Hepatocyte (in vitro differentiated cells): ENCODE data around the gene TOX2. TPM values are rescaled to one million over a fixed set of nuclear protein-coding genes. Genes with fewer than 3 reads are reported as not detected.

Experiments used
- DNase-seq: peaks from one replicate; pipeline ENCODE4 v3.0.0-alpha.2; 2016; ENCODE audit warnings: low spot score
- H2AFZ ChIP-seq: fragments of 200-600 bp; sonication (generic); 2 replicates; pipeline ENCODE4 v1.6.0; 2016; ENCODE audit warnings: antibody characterized with exemption, mild to moderate bottlenecking
- H3K27ac ChIP-seq: fragments of 200-600 bp; sonication (generic); 2 replicates; pipeline ENCODE4 v1.5.1; 2016; ENCODE audit warnings: mild to moderate bottlenecking
- H3K27me3 ChIP-seq: fragments of 200-600 bp; sonication (generic); 2 replicates; pipeline ENCODE4 v1.6.1; 2016
- H3K36me3 ChIP-seq: fragments of 200-600 bp; sonication (generic); replicated peaks from 2 replicates; pipeline ENCODE4 v1.5.1; 2016; ENCODE audit warnings: low read depth; ENCODE audit not compliant: insufficient read depth
- H3K4me1 ChIP-seq: fragments of 200-600 bp; sonication (generic); 2 replicates; pipeline ENCODE4 v1.5.1; 2016; ENCODE audit warnings: mild to moderate bottlenecking, moderate library complexity; ENCODE audit not compliant: insufficient read depth
- H3K4me2 ChIP-seq: fragments of 200-600 bp; sonication (generic); 2 replicates; pipeline ENCODE4 v1.6.0; 2016
- H3K4me3 ChIP-seq: fragments of 200-600 bp; sonication (generic); 2 replicates; pipeline ENCODE4 v1.5.1; 2016; ENCODE audit warnings: mild to moderate bottlenecking
- H3K79me2 ChIP-seq: fragments of 200-600 bp; sonication (generic); 2 replicates; pipeline ENCODE4 v1.6.0; 2017; ENCODE audit warnings: mild to moderate bottlenecking
- H3K9me2 ChIP-seq: fragments of 200-600 bp; sonication (generic); replicated peaks from 2 replicates; pipeline ENCODE4 v1.6.0; 2017; ENCODE audit warnings: mild to moderate bottlenecking; ENCODE audit not compliant: insufficient read depth
- H3K9me3 ChIP-seq: fragments of 200-600 bp; sonication (generic); 2 replicates; pipeline ENCODE4 v1.5.1; 2016; ENCODE audit warnings: low read depth, mild to moderate bottlenecking
- H4K20me1 ChIP-seq: fragments of 200-600 bp; sonication (generic); 2 replicates; pipeline ENCODE4 v1.6.0; 2016; ENCODE audit warnings: mild to moderate bottlenecking; ENCODE audit not compliant: insufficient read depth, poor library complexity, severe bottlenecking
- EZH2 ChIP-seq: fragments of 200-600 bp; sonication (generic); IDR thresholded peaks from 2 replicates; pipeline ENCODE4 v1.6.1; 2016; ENCODE audit warnings: antibody characterized with exemption, mild to moderate bottlenecking, borderline replicate concordance
- EZH2phosphoT487 ChIP-seq: fragments of 200-600 bp; sonication (generic); IDR thresholded peaks from one replicate; pipeline ENCODE4 v1.6.1; 2018; ENCODE audit warnings: antibody characterized with exemption, mild to moderate bottlenecking, low read depth, moderate library complexity; ENCODE audit not compliant: unreplicated experiment, severe bottlenecking
- WGBS: methylation state at CpG from one replicate; pipeline ENCODE4 v1.1.6; 2016; ENCODE audit warnings: low lambda C conversion rate; ENCODE audit errors: missing lambda C conversion rate; 5-methylcytosine and 5-hydroxymethylcytosine counted together
- polyA plus RNA-seq: library from polyadenylated mRNA; unstranded; fragments of >200 nt; fragmentation: Nextera tagmentation; extraction: Ambion mirVana; gene quantifications from 2 replicates; pipeline ENCODE4 v1.2.1, GENCODE V29; 2016
- total RNA-seq: library from RNA; depleted of rRNA; stranded (reverse); fragments of >200 nt; gene quantifications from 2 replicates; pipeline ENCODE4 v1.2.3, GENCODE V29; 2014
- TF ChIP-seq, protein P1 (sequence below): fragments of 200-600 bp; sonication (generic); IDR thresholded peaks from 2 replicates; pipeline ENCODE4 v1.5.1; 2016; ENCODE audit warnings: antibody characterized with exemption, mild to moderate bottlenecking; ENCODE audit not compliant: poor library complexity

TOX2 gene
- total and polyA plus RNA-seq, 2 experiments from 2014 or later, result 0.87 to 12.1 TPM

DNA sequence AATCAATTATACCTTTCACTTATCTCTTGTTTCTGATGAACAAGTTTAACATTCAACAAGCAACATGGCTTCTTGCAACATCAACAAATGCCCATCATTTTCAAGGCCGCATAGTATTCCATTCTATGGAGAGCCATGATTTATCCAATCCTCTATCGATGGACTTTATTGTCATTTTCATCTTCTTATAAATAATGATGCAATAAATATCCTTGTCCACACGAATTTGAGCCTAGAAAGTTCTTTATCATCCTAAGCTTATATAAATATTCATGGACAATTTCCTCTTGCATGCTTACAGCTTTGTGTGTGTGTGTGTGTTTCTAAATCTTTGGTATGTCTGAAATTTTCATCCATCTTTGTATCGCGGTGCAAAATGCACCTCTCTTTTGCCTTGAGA lies 29.1 kb downstream of the TOX2 start:
- no peaks in the 10 kb centered on the region for H3K79me2 ChIP-seq
- no peak overlapping the region for H3K4me2 ChIP-seq
- no peak overlapping the region for H3K4me3 ChIP-seq
- TF ChIP-seq, protein P1, sequence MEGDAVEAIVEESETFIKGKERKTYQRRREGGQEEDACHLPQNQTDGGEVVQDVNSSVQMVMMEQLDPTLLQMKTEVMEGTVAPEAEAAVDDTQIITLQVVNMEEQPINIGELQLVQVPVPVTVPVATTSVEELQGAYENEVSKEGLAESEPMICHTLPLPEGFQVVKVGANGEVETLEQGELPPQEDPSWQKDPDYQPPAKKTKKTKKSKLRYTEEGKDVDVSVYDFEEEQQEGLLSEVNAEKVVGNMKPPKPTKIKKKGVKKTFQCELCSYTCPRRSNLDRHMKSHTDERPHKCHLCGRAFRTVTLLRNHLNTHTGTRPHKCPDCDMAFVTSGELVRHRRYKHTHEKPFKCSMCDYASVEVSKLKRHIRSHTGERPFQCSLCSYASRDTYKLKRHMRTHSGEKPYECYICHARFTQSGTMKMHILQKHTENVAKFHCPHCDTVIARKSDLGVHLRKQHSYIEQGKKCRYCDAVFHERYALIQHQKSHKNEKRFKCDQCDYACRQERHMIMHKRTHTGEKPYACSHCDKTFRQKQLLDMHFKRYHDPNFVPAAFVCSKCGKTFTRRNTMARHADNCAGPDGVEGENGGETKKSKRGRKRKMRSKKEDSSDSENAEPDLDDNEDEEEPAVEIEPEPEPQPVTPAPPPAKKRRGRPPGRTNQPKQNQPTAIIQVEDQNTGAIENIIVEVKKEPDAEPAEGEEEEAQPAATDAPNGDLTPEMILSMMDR, result no peak
- no peak for TF ChIP-seq EZH2
- no peak for TF ChIP-seq EZH2phosphoT487
- no peak overlapping the region for H3K27ac ChIP-seq
- no peaks in the 10 kb centered on the region for H3K36me3 ChIP-seq
- no peaks in the 10 kb centered on the region for H4K20me1 ChIP-seq
- H3K4me1 ChIP-seq, result peaks cover 8% of the 10 kb centered on the region
- H3K9me2 ChIP-seq, result no peaks in the 10 kb centered on the region
- H3K9me3 ChIP-seq, result no peaks in the 10 kb centered on the region
- 86% methylated on average over 5 of the region's 5 CpGs for WGBS
- no peak overlapping the region for H2AFZ ChIP-seq
- DNase-seq, result no peak
- no peaks in the 10 kb centered on the region for H3K27me3 ChIP-seq

DNA sequence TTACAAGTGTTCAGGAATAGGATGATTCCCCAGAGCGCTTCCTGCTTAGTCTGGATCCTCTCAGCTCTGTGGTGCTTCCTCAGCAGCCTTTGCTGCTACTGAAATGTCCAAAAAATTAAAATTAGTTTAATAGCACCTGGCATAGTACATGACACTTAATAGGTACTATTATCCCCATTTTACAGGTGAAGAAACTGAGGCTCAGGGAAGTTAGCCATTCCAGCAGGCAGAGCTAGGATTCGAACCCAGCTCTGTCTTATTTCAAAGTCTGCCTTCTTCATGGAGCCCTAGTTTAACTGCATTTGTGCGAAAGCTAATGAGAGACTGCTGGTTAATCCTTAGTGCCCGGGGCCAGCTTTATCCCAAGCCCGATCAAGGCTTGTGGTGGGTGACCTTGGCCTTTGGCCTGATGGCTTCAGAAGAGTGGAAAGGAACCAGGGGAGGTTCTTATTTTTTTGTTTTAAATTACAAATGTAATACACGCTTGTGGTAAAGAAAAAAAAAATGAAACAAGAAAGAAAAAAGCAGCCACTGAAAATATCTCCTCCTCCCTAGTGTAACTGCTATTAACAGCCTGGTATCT lies 30.1 kb downstream of the TOX2 start:
- TF ChIP-seq, protein P1, result no peak
- TF ChIP-seq EZH2, result no peak
- no peak for TF ChIP-seq EZH2phosphoT487
- Histone ChIP-seq H3K4me3 (no peak overlapping the region), H3K27me3 (no peaks in the 10 kb centered on the region), H3K4me1 (peaks cover 4% of the 10 kb centered on the region), H3K36me3 (no peaks in the 10 kb centered on the region), H3K79me2 (no peaks in the 10 kb centered on the region), H3K4me2 (no peak overlapping the region), H4K20me1 (no peaks in the 10 kb centered on the region), H2AFZ (no peak overlapping the region), H3K9me2 (no peaks in the 10 kb centered on the region), H3K27ac (no peak overlapping the region), H3K9me3 (no peaks in the 10 kb centered on the region)
- 86% methylated on average over 6 of the region's 6 CpGs for WGBS
- no peak for DNase-seq

DNA sequence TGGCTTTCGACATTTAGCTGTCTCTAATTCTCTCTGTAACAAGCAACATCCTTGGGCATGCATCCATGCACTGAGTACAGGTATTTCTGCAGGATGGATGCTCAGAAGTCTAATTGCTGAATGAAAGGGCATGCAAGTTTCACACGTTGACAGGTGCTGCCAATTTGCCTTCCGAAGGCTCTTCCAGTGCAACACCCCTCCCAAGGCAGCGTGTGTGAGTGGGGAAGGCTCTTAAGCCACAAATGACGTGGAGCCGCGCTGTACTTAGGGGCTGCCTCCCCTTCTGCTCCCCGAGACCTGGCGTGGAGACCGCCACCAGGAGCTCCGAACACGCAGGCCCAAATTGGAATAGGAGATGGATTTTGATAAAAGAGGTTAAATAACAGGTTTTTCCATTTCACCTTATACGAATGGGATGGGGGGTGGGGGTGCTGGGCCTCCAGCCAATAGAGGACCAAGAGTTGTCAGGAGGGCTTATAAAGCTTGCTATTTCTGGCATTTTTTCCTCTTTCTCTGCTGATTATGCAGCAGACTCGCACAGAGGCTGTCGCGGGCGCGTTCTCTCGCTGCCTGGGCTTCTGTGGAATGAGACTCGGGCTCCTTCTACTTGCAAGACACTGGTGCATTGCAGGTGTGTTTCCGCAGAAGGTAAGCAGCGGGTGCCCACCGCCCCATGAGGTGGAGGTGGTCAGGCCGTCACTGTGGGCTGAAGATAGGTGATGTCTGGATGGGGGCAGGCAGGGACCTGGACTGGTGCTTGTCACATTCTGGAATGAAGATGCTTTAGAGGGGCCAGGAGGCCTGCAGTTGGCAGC lies 30.9 kb downstream of the TOX2 start:
- no peak overlapping the region for H3K4me2 ChIP-seq
- no peaks in the 10 kb centered on the region for H3K9me3 ChIP-seq
- H3K9me2 ChIP-seq, result no peaks in the 10 kb centered on the region
- H3K79me2 ChIP-seq, result no peaks in the 10 kb centered on the region
- no peak overlapping the region for H3K4me3 ChIP-seq
- WGBS, result 89% methylated on average over 24 of the region's 24 CpGs
- peaks cover 3% of the 10 kb centered on the region for H3K4me1 ChIP-seq
- H3K36me3 ChIP-seq, result no peaks in the 10 kb centered on the region
- TF ChIP-seq EZH2phosphoT487, result no peak
- TF ChIP-seq, protein P1, result no peak
- no peak for TF ChIP-seq EZH2
- no peak overlapping the region for H2AFZ ChIP-seq
- no peaks in the 10 kb centered on the region for H4K20me1 ChIP-seq
- DNase-seq, result no peak
- no peak overlapping the region for H3K27ac ChIP-seq
- no peaks in the 10 kb centered on the region for H3K27me3 ChIP-seq
